H9 (cell line): ENCODE results near the gene CLSTN3. TPM values are rescaled to one million over a fixed set of nuclear protein-coding genes. Genes with fewer than 3 reads are reported as not detected.

ENCODE experiments used
- DNase-seq: peaks from one replicate; pipeline ENCODE4 v3.0.0-alpha.2; 2017
- H2AFZ ChIP-seq: one replicate; pipeline ENCODE4 v1.6.1; 2013; ENCODE audit warnings: mild to moderate bottlenecking, low read length, control low read depth, moderate library complexity
- H2AK5ac ChIP-seq: 2 replicates; pipeline ENCODE4 v1.6.1; 2013; ENCODE audit warnings: low read length, control low read depth, mixed read lengths; ENCODE audit not compliant: insufficient read length
- H2BK120ac ChIP-seq: one replicate; pipeline ENCODE4 v1.6.1; 2013; ENCODE audit warnings: low read depth, mild to moderate bottlenecking, low read length, control low read depth, inconsistent platforms; ENCODE audit not compliant: poor library complexity, severe bottlenecking
- H2BK12ac ChIP-seq: 2 replicates; pipeline ENCODE4 v1.6.1; 2013; ENCODE audit warnings: low read length, control low read depth, mixed read lengths, low read depth; ENCODE audit not compliant: insufficient read length
- H2BK15ac ChIP-seq: 2 replicates; pipeline ENCODE4 v1.6.1; 2013; ENCODE audit warnings: low read depth, low read length, control low read depth
- H2BK20ac ChIP-seq: one replicate; pipeline ENCODE4 v1.6.1; 2013; ENCODE audit warnings: low read depth, mild to moderate bottlenecking, low read length, control low read depth, inconsistent platforms; ENCODE audit not compliant: poor library complexity, severe bottlenecking
- H2BK5ac ChIP-seq: 2 replicates; pipeline ENCODE4 v1.6.1; 2013; ENCODE audit warnings: low read length, control low read depth, mixed read lengths; ENCODE audit not compliant: insufficient read length
- H3K14ac ChIP-seq: 2 replicates; pipeline ENCODE4 v1.6.1; 2013; ENCODE audit warnings: low read length, control low read depth; ENCODE audit not compliant: insufficient read depth
- H3K18ac ChIP-seq: 2 replicates; pipeline ENCODE4 v1.6.1; 2013; ENCODE audit warnings: low read depth, mild to moderate bottlenecking, mixed read lengths, low read length, control low read depth; ENCODE audit not compliant: insufficient read length
- H3K23ac ChIP-seq: 2 replicates; pipeline ENCODE4 v1.6.1; 2013; ENCODE audit warnings: low read length, control low read depth, mixed read lengths, low read depth; ENCODE audit not compliant: insufficient read length
- H3K23me2 ChIP-seq: 2 replicates; pipeline ENCODE4 v1.6.1; 2013; ENCODE audit warnings: low read depth, mild to moderate bottlenecking, mixed read lengths, low read length, control low read depth; ENCODE audit not compliant: insufficient read length, poor library complexity, severe bottlenecking
- H3K27ac ChIP-seq: 2 replicates; pipeline ENCODE4 v1.5.1; 2013; ENCODE audit warnings: low read length, control low read depth, mixed read lengths, low read depth; ENCODE audit not compliant: insufficient read length
- H3K27me3 ChIP-seq: 2 replicates; pipeline ENCODE4 v1.6.1; 2013; ENCODE audit warnings: low read length, control low read depth, inconsistent platforms; ENCODE audit not compliant: insufficient read depth
- H3K4ac ChIP-seq: 2 replicates; pipeline ENCODE4 v1.6.1; 2013; ENCODE audit warnings: low read depth, mild to moderate bottlenecking, control low read depth, inconsistent platforms, low read length, moderate library complexity
- H3K4me1 ChIP-seq: 2 replicates; pipeline ENCODE4 v1.6.1; 2013; ENCODE audit warnings: low read length, control low read depth, inconsistent platforms; ENCODE audit not compliant: insufficient read depth
- H3K4me2 ChIP-seq: 2 replicates; pipeline ENCODE4 v1.6.1; 2013; ENCODE audit warnings: low read length, control low read depth, mixed read lengths; ENCODE audit not compliant: insufficient read length, insufficient read depth
- H3K56ac ChIP-seq: 2 replicates; pipeline ENCODE4 v1.6.1; 2013; ENCODE audit warnings: low read depth, mild to moderate bottlenecking, mixed read lengths, low read length, control low read depth; ENCODE audit not compliant: insufficient read length
- H3K79me1 ChIP-seq: 2 replicates; pipeline ENCODE4 v1.6.1; 2013; ENCODE audit warnings: low read depth, mild to moderate bottlenecking, moderate library complexity, low read length, control low read depth, inconsistent platforms; ENCODE audit not compliant: insufficient read depth, poor library complexity, severe bottlenecking
- H3K79me2 ChIP-seq: 2 replicates; pipeline ENCODE4 v1.6.1; 2013; ENCODE audit warnings: low read length, control low read depth, inconsistent platforms; ENCODE audit not compliant: insufficient read depth
- H3K9ac ChIP-seq: 2 replicates; pipeline ENCODE4 v1.6.1; 2013; ENCODE audit warnings: low read length, control low read depth, mixed read lengths; ENCODE audit not compliant: insufficient read length; ENCODE audit errors: extremely low read depth
- H3K9me3 ChIP-seq: one replicate; pipeline ENCODE4 v1.6.1; 2013; ENCODE audit warnings: low read depth, low read length, inconsistent platforms; ENCODE audit not compliant: control insufficient read depth
- H3T11ph ChIP-seq: one replicate; pipeline ENCODE4 v1.6.1; 2013; ENCODE audit warnings: mild to moderate bottlenecking, low read length, control low read depth, inconsistent platforms
- H4K20me1 ChIP-seq: one replicate; pipeline ENCODE4 v1.6.1; 2013; ENCODE audit not compliant: control insufficient read depth, insufficient read length, insufficient read depth
- H4K5ac ChIP-seq: 2 replicates; pipeline ENCODE4 v1.6.1; 2013; ENCODE audit warnings: low read depth, mild to moderate bottlenecking, mixed read lengths, low read length, control low read depth; ENCODE audit not compliant: insufficient read length
- H4K8ac ChIP-seq: replicated peaks from 2 replicates; pipeline ENCODE4 v1.6.1; 2013; ENCODE audit warnings: low read length, control low read depth, mixed read lengths, low read depth; ENCODE audit not compliant: insufficient read length
- H4K91ac ChIP-seq: 2 replicates; pipeline ENCODE4 v1.6.1; 2013; ENCODE audit warnings: low read depth, mild to moderate bottlenecking, moderate library complexity, mixed read lengths, low read length, control low read depth; ENCODE audit not compliant: insufficient read length
- H3K27ac Mint-ChIP-seq, 3 experiments: 2 replicates in 2 of 3; 3 replicates in 1 of 3; pipeline ENCODE4 v1.8.0; 2020 to 2021; ENCODE audit warnings: mixed read lengths in 3 of 3, mild to moderate bottlenecking in 1 of 3, moderate library complexity in 1 of 3
- H3K27me3 Mint-ChIP-seq: 2 replicates; pipeline ENCODE4 v1.8.0; 2021; ENCODE audit warnings: low read depth, mild to moderate bottlenecking, moderate library complexity, mixed read lengths
- H3K36me3 Mint-ChIP-seq, 3 experiments: 2 replicates in 2 of 3; 3 replicates in 1 of 3; pipeline ENCODE4 v1.8.0; 2020 to 2021; ENCODE audit warnings: low read depth in 3 of 3, mixed read lengths in 3 of 3; ENCODE audit not compliant: insufficient read depth in 1 of 3
- H3K4me1 Mint-ChIP-seq, 2 experiments: 2 replicates each; pipeline ENCODE4 v1.8.0; 2020; ENCODE audit warnings: mixed read lengths in 2 of 2
- H3K4me3 Mint-ChIP-seq, 2 experiments: 2 replicates in 1 of 2; 3 replicates in 1 of 2; pipeline ENCODE4 v1.8.0; 2020 to 2021; ENCODE audit warnings: mild to moderate bottlenecking in 2 of 2, mixed read lengths in 2 of 2, moderate library complexity in 1 of 2
- H3K9me3 Mint-ChIP-seq, 2 experiments: 2 replicates in 1 of 2; 3 replicates in 1 of 2; pipeline ENCODE4 v1.8.0; 2020; ENCODE audit warnings: mild to moderate bottlenecking in 2 of 2, mixed read lengths in 2 of 2, moderate library complexity in 1 of 2
- WGBS: extraction: QIAGEN DNeasy Blood & Tissue Kit; methylation state at CpG from one replicate; pipeline ENCODE4 v1.1.7; 2013; ENCODE audit warnings: missing lambda C conversion rate, low lambda C conversion rate, mixed read lengths; ENCODE audit not compliant: insufficient read length; ENCODE audit errors: extremely low coverage; 5-methylcytosine and 5-hydroxymethylcytosine counted together
- total RNA-seq: library from RNA; stranded (reverse); gene quantifications from 2 replicates; pipeline ENCODE4 v1.2.1, GENCODE V29; 2021
- TF ChIP-seq, protein P1 (sequence below): fragments of 200-600 bp; sonication (generic); conservative IDR thresholded peaks from 3 replicates; pipeline ENCODE4 v1.8.0; 2021; ENCODE audit warnings: antibody characterized with exemption, mild to moderate bottlenecking

CLSTN3 gene
- total RNA-seq, 1 experiment from 2014 or later, result 26.2 TPM

DNA sequence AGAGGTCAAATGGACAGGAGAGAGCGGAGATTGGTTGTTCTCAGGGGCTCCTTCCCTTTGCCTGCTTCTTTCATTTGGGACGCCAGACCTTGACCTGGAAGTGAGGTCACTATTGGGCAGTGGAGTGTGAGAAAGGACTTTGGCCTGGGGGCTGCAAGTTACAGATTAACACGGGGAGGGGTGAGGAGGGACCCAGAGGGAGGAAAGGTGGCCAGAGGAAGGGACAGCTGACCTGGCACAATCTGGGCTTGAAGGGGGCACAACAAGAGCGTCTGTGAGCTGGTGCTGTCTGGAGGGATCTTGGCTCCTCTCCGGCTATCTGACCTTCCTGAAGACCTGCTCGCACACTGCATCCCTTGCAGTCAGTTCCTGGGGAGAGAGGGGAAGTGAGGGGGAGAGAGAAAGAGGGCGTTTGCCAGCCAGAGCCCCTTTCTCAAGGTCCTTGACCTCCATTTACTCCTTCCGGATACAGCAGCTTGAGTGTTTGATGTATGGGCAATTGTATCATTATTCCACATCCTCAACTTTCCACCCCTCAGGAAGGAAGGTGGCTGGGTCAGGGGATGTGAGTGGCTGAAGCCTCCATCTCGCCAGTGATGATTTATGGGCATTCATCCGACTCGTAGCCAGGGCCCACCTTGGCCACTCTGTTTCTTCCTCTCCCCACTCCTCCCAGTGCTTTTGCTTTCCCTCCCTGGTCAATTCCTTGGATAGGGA, 6.2 kb upstream of the CLSTN3 start:
- H3K27me3 ChIP-seq, result no peaks in the 10 kb centered on the region
- H4K20me1 ChIP-seq, result no peaks in the 10 kb centered on the region
- Mint-ChIP-seq H3K9me3 (no peaks in the 10 kb centered on the region; a peak in 1 of 5 replicates), H3K27ac (peak overlapping the region in 1 of 3 experiments; percentile 45; a peak in 2 of 7 replicates), H3K4me3 (no peak overlapping the region), H3K36me3 (no peaks in the 10 kb centered on the region; a peak in 1 of 7 replicates), H3K4me1 (peaks cover 18 to 26% of the 10 kb centered on the region in 2 experiments), H3K27me3 (peaks cover 9% of the 10 kb centered on the region)
- WGBS, result no CpG with 5 or more reads among the region's 11 CpGs
- H3K79me1 ChIP-seq, result no peaks in the 10 kb centered on the region
- no peak overlapping the region for H2BK15ac ChIP-seq
- no peak overlapping the region for H3K4ac ChIP-seq
- H3K9me3 ChIP-seq, result no peaks in the 10 kb centered on the region
- H3K14ac ChIP-seq, result no peak overlapping the region
- H2BK20ac ChIP-seq, result no peak overlapping the region
- H3K4me1 ChIP-seq, result peaks cover 6% of the 10 kb centered on the region; the same call in 1 of the 2 replicates
- H4K5ac ChIP-seq, result no peak overlapping the region
- no peak overlapping the region for H2AK5ac ChIP-seq
- no peak overlapping the region for H2BK120ac ChIP-seq
- no peak overlapping the region for H4K91ac ChIP-seq
- H4K8ac ChIP-seq, result no peak overlapping the region
- no peak overlapping the region for H3K56ac ChIP-seq
- H3T11ph ChIP-seq, result no peak overlapping the region
- H3K9ac ChIP-seq, result no peak overlapping the region
- no peak overlapping the region for H3K4me2 ChIP-seq
- H2BK5ac ChIP-seq, result no peak overlapping the region
- no peak for DNase-seq
- H3K23ac ChIP-seq, result no peak overlapping the region
- TF ChIP-seq, protein P1, sequence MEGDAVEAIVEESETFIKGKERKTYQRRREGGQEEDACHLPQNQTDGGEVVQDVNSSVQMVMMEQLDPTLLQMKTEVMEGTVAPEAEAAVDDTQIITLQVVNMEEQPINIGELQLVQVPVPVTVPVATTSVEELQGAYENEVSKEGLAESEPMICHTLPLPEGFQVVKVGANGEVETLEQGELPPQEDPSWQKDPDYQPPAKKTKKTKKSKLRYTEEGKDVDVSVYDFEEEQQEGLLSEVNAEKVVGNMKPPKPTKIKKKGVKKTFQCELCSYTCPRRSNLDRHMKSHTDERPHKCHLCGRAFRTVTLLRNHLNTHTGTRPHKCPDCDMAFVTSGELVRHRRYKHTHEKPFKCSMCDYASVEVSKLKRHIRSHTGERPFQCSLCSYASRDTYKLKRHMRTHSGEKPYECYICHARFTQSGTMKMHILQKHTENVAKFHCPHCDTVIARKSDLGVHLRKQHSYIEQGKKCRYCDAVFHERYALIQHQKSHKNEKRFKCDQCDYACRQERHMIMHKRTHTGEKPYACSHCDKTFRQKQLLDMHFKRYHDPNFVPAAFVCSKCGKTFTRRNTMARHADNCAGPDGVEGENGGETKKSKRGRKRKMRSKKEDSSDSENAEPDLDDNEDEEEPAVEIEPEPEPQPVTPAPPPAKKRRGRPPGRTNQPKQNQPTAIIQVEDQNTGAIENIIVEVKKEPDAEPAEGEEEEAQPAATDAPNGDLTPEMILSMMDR, result no peak
- no peak overlapping the region for H3K18ac ChIP-seq
- no peak overlapping the region for H2AFZ ChIP-seq
- no peak overlapping the region for H2BK12ac ChIP-seq
- no peaks in the 10 kb centered on the region for H3K79me2 ChIP-seq
- H3K27ac ChIP-seq, result no peak overlapping the region
- no peaks in the 10 kb centered on the region for H3K23me2 ChIP-seq
